ENCODE measurements around the gene FAM50B. TPM values are rescaled to one million over a fixed set of nuclear protein-coding genes. Genes with fewer than 3 reads are reported as not detected.

The FAM50B gene
- total RNA-seq, 1 donor from 2014 or later, result 8.1 TPM

GRCh38 chr6:3899970-3900439, 50.8 kb downstream of the FAM50B start:
- no peak for TF ChIP-seq CTCF (IDR thresholded peaks at IDR 0.05)
- no peaks in the 10 kb centered on the region for H3K9me3 ChIP-seq
- H3K4me1 ChIP-seq, result peaks cover 14 to 24% of the 10 kb centered on the region in 2 donors
- DNase-seq (ENCODE audit: low spot score in 2 of 2), result no peak
- intact Hi-C loops (cut with DNase I), result no loop called here
- no peak overlapping the region for H3K27ac ChIP-seq
- no peak overlapping the region for H3K4me3 ChIP-seq
- H3K36me3 ChIP-seq, result no peaks in the 10 kb centered on the region
- no peaks in the 10 kb centered on the region for H3K27me3 ChIP-seq

Other genes starting within 250 kb of the FAM50B start
- 310 TPM for gene PXDC1, start 97.7 kb upstream of the FAM50B start, total RNA-seq
- not detected for gene FAM217A, start 229.8 kb downstream of the FAM50B start, total RNA-seq